HepG2 (cell line): Measurements from ENCODE around the gene SHISA5. TPM values are rescaled to one million over a fixed set of nuclear protein-coding genes. Genes with fewer than 3 reads are reported as not detected.

Experiments used
- ASH2L ChIP-seq: fragments of 300-600, 200-600 bp; sonication (generic); IDR thresholded peaks from 2 replicates; pipeline ENCODE4 v1.7.0; 2017; ENCODE audit warnings: low read depth, mild to moderate bottlenecking, moderate library complexity, mixed read lengths, low read length; ENCODE audit not compliant: insufficient read length
- ESRRA ChIP-seq: sonication (generic); formaldehyde crosslinking; IDR thresholded peaks from 2 replicates; pipeline ENCODE4 v1.5.1; 2020; ENCODE audit warnings: mild to moderate bottlenecking, low read depth, missing genetic modification reagents
- HMG20B ChIP-seq: conservative IDR thresholded peaks from 2 replicates; pipeline ENCODE4 v1.6.1; 2016; ENCODE audit warnings: missing genetic modification reagents, missing compliant biosample characterization
- KLF16 ChIP-seq, 2 experiments: sonication (generic) in 1 of 2; formaldehyde crosslinking in 1 of 2; IDR thresholded peaks; 2 replicates each; pipeline versions ENCODE4 v1.6.1 to v1.8.0; 2016 to 2023; ENCODE audit warnings: missing genetic modification reagents in 2 of 2, missing compliant biosample characterization in 1 of 2
- NFYC ChIP-seq: IDR thresholded peaks from 2 replicates; pipeline ENCODE4 v1.6.1; 2016; ENCODE audit warnings: missing genetic modification reagents, missing compliant biosample characterization
- NR2F6 ChIP-seq, 2 experiments: IDR thresholded peaks; 2 replicates each; pipeline ENCODE4 v1.6.1; 2016; ENCODE audit warnings: antibody characterized with exemption in 1 of 2, mild to moderate bottlenecking in 1 of 2
- ZBTB20 ChIP-seq: sonication (generic); formaldehyde crosslinking; IDR thresholded peaks from 2 replicates; pipeline ENCODE4 v1.8.1; 2023; ENCODE audit warnings: missing genetic modification reagents, low read depth, mild to moderate bottlenecking, borderline replicate concordance
- ZFP36L2 ChIP-seq: sonication (generic); formaldehyde crosslinking; IDR thresholded peaks from 2 replicates; pipeline ENCODE4 v1.4.0; 2020; ENCODE audit warnings: missing genetic modification reagents
- ZMYM4 ChIP-seq: sonication (generic); formaldehyde crosslinking; IDR thresholded peaks from 2 replicates; pipeline ENCODE4 v1.8.1; 2023; ENCODE audit warnings: mild to moderate bottlenecking, missing genetic modification reagents
- ZNF124 ChIP-seq: sonication (generic); formaldehyde crosslinking; IDR thresholded peaks from 2 replicates; pipeline ENCODE4 v1.4.0; 2020; ENCODE audit warnings: missing genetic modification reagents
- ZNF205 ChIP-seq: IDR thresholded peaks from 2 replicates; pipeline ENCODE4 v1.6.1; 2018; ENCODE audit warnings: missing biosample characterization, missing genetic modification reagents
- ZNF343 ChIP-seq: sonication (generic); formaldehyde crosslinking; IDR thresholded peaks from 2 replicates; pipeline ENCODE4 v1.4.0; 2020; ENCODE audit warnings: mild to moderate bottlenecking, missing genetic modification reagents
- polyA plus RNA-seq, 8 experiments: library from polyadenylated mRNA; depleted of rRNA in 3 of 8; stranded (reverse) in 7 of 8; unstranded in 1 of 8; fragments of >200 nt; fragmentation: Illumina TruSeq in 4 of 8; extraction: Trizol in 4 of 8; gene quantifications; 2 replicates each; pipeline versions ENCODE4 v1.2.1 to v1.2.3, GENCODE V29; 2011 to 2016; ENCODE audit warnings: low read depth in 4 of 8, missing spikeins in 1 of 8, mixed read lengths in 1 of 8; ENCODE audit not compliant: insufficient read depth in 1 of 8
- total RNA-seq, 5 experiments: library from RNA; depleted of rRNA; stranded (reverse); fragments of >200 nt; fragmentation: Illumina TruSeq; extraction: Trizol; gene quantifications; 2 replicates each; pipeline ENCODE4 v1.2.3, GENCODE V29; 2016; ENCODE audit warnings: low read depth in 1 of 5
- TF ChIP-seq, protein P1 (sequence below): sonication (generic); formaldehyde crosslinking; IDR thresholded peaks from 2 replicates; pipeline ENCODE4 v1.4.0; 2020; ENCODE audit warnings: missing genetic modification reagents, borderline replicate concordance
- TF ChIP-seq, protein P2 (sequence below): sonication (generic); formaldehyde crosslinking; IDR thresholded peaks from 2 replicates; pipeline ENCODE4 v1.4.0; 2020; ENCODE audit warnings: mild to moderate bottlenecking, missing genetic modification reagents
- TF ChIP-seq, protein P3 (sequence below): sonication (generic); formaldehyde crosslinking; IDR thresholded peaks from 2 replicates; pipeline ENCODE4 v1.5.1; 2020; ENCODE audit warnings: mild to moderate bottlenecking, moderate library complexity, missing genetic modification reagents
- TF ChIP-seq, protein P4 (sequence below): sonication (generic); formaldehyde crosslinking; IDR thresholded peaks from 2 replicates; pipeline ENCODE4 v1.5.0; 2020; ENCODE audit warnings: missing genetic modification reagents, mild to moderate bottlenecking, borderline replicate concordance

Gene SHISA5
- total and polyA plus RNA-seq, 2 of the 13 experiments (the other 11 are each of a cell fraction or from before 2014, with no cell fraction given) = 75.8 to 91.4 TPM

DNA sequence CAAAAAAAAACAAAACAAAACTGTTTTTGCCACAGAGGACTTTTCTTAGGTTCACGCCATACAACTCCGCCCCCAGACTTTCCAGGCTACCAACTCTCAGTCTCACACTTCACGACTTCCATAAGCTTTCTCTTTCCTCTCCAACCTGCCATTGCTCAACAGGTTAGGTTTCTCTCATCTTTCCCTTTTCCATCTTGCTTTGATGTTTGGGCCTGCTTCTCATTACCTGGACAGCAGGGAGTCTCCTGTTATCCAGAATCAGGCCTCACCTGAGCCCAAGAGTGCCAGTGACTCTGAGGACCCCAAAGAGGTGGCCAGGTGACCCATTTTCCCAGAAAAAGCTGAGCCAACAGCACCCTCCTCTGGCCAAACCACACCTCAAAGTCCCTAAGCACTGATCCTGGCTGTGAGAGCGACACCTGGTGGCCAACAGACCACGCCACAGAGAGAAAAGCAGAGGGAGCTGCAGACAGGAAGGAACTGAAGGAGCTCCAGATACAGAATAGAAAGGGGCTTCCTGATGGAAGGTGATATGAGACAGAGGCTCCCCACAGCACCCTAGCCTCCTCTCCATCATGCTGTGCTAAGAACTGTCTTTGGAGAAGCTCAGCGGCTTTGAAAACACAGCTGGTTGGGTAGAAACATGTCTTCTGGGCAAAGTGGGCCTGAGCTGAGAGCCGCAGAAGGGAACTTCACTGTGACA, 68.0 kb downstream of the SHISA5 start (continued):
- peak in 1 of 2 experiments; percentile 81; a peak in 2 of 4 replicates for TF ChIP-seq KLF16 (CRISPR knock-in tag; IDR thresholded peaks at IDR 0.05)
- TF ChIP-seq ESRRA (CRISPR knock-in tag) = peak; percentile 32; the same call in 1 of the 2 replicates
- TF ChIP-seq, protein P1, sequence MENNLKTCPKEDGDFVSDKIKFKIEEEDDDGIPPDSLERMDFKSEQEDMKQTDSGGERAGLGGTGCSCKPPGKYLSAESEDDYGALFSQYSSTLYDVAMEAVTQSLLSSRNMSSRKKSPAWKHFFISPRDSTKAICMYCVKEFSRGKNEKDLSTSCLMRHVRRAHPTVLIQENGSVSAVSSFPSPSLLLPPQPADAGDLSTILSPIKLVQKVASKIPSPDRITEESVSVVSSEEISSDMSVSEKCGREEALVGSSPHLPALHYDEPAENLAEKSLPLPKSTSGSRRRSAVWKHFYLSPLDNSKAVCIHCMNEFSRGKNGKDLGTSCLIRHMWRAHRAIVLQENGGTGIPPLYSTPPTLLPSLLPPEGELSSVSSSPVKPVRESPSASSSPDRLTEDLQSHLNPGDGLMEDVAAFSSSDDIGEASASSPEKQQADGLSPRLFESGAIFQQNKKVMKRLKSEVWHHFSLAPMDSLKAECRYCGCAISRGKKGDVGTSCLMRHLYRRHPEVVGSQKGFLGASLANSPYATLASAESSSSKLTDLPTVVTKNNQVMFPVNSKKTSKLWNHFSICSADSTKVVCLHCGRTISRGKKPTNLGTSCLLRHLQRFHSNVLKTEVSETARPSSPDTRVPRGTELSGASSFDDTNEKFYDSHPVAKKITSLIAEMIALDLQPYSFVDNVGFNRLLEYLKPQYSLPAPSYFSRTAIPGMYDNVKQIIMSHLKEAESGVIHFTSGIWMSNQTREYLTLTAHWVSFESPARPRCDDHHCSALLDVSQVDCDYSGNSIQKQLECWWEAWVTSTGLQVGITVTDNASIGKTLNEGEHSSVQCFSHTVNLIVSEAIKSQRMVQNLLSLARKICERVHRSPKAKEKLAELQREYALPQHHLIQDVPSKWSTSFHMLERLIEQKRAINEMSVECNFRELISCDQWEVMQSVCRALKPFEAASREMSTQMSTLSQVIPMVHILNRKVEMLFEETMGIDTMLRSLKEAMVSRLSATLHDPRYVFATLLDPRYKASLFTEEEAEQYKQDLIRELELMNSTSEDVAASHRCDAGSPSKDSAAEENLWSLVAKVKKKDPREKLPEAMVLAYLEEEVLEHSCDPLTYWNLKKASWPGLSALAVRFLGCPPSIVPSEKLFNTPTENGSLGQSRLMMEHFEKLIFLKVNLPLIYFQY (CRISPR knock-in tag) = peak; percentile 18; the same call in 1 of the 2 replicates
- 0 out of 2 replicates have a peak, but pooled peaks have one; percentile 27 for TF ChIP-seq ZBTB20 (CRISPR knock-in tag)
- TF ChIP-seq, protein P2, sequence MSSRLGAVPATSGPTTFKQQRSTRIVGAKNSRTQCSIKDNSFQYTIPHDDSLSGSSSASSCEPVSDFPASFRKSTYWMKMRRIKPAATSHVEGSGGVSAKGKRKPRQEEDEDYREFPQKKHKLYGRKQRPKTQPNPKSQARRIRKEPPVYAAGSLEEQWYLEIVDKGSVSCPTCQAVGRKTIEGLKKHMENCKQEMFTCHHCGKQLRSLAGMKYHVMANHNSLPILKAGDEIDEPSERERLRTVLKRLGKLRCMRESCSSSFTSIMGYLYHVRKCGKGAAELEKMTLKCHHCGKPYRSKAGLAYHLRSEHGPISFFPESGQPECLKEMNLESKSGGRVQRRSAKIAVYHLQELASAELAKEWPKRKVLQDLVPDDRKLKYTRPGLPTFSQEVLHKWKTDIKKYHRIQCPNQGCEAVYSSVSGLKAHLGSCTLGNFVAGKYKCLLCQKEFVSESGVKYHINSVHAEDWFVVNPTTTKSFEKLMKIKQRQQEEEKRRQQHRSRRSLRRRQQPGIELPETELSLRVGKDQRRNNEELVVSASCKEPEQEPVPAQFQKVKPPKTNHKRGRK (CRISPR knock-in tag) = no peak
- peak; percentile 67; the same call in 1 of the 2 replicates for TF ChIP-seq HMG20B
- TF ChIP-seq, protein P3, sequence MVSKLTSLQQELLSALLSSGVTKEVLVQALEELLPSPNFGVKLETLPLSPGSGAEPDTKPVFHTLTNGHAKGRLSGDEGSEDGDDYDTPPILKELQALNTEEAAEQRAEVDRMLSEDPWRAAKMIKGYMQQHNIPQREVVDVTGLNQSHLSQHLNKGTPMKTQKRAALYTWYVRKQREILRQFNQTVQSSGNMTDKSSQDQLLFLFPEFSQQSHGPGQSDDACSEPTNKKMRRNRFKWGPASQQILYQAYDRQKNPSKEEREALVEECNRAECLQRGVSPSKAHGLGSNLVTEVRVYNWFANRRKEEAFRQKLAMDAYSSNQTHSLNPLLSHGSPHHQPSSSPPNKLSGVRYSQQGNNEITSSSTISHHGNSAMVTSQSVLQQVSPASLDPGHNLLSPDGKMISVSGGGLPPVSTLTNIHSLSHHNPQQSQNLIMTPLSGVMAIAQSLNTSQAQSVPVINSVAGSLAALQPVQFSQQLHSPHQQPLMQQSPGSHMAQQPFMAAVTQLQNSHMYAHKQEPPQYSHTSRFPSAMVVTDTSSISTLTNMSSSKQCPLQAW = peak; percentile 82
- TF ChIP-seq ASH2L = peak; percentile 61
- TF ChIP-seq, protein P4, sequence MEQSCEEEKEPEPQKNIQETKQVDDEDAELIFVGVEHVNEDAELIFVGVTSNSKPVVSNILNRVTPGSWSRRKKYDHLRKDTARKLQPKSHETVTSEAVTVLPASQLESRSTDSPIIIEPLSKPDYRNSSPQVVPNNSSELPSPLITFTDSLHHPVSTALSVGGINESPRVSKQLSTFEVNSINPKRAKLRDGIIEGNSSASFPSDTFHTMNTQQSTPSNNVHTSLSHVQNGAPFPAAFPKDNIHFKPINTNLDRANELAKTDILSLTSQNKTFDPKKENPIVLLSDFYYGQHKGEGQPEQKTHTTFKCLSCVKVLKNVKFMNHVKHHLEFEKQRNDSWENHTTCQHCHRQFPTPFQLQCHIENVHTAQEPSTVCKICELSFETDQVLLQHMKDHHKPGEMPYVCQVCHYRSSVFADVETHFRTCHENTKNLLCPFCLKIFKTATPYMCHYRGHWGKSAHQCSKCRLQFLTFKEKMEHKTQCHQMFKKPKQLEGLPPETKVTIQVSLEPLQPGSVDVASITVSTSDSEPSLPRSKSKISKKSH (CRISPR knock-in tag) = no peak
- TF ChIP-seq ZFP36L2 = 0 out of 2 replicates have a peak, but pooled peaks have one; percentile 65
- TF ChIP-seq ZNF343 = 0 out of 2 replicates have a peak, but pooled peaks have one; percentile 45
- peak; percentile 57; the same call in 1 of the 2 replicates for TF ChIP-seq ZNF205 (CRISPR knock-in tag)
- TF ChIP-seq ZMYM4 (CRISPR knock-in tag) = peak; percentile 62
- TF ChIP-seq NR2F6 (IDR thresholded peaks at IDR 0.05) = no peak
- TF ChIP-seq NR2F6 (CRISPR knock-in tag; IDR thresholded peaks at IDR 0.05) = peak; percentile 39; the same call in 1 of the 2 replicates
- TF ChIP-seq ZNF124 (CRISPR knock-in tag) = 0 out of 2 replicates have a peak, but pooled peaks have one; percentile 47
- TF ChIP-seq NFYC = 0 out of 2 replicates have a peak, but pooled peaks have one; percentile 20
